Suprapubic skin (tissue), 4 donors: ENCODE measurements around the gene JAZF1.

ENCODE experiments used
- CTCF ChIP-seq, 2 donors: fragments of 200-600 bp in 1 of 2; fragments of 450-650 bp in 1 of 2; sonication (generic) in 1 of 2; IDR thresholded peaks; one replicate each; pipeline ENCODE4 v1.5.1; 2016 to 2019; ENCODE audit warnings: antibody characterized with exemption in 2 of 2, mild to moderate bottlenecking in 1 of 2, moderate library complexity in 1 of 2
- EP300 ChIP-seq: sonication (generic); formaldehyde crosslinking; IDR thresholded peaks from one replicate; pipeline ENCODE4 v1.6.1; 2017; ENCODE audit warnings: antibody characterized with exemption
- POLR2A ChIP-seq, 2 donors: fragments of 450-650 bp; IDR thresholded peaks; one replicate each; pipeline ENCODE4 v1.6.1; 2017; ENCODE audit warnings: antibody characterized with exemption in 2 of 2, mild to moderate bottlenecking in 2 of 2, moderate library complexity in 2 of 2
- POLR2AphosphoS5 ChIP-seq, 3 donors: sonication (generic); formaldehyde crosslinking; IDR thresholded peaks; one replicate each; pipeline ENCODE4 v1.6.1; 2017; ENCODE audit warnings: antibody characterized with exemption in 3 of 3

- TF ChIP-seq EP300 = no peak
- TF ChIP-seq POLR2AphosphoS5 (IDR thresholded peaks at IDR 0.05) = no peak
- TF ChIP-seq POLR2A (IDR thresholded peaks at IDR 0.05) = no peak
- TF ChIP-seq CTCF (IDR thresholded peaks at IDR 0.05) = no peak
These were observed 13.4 kb downstream of the JAZF1 start for GRCh38 chr7:28166982-28167715.
